ENCODE results near the gene NDUFS5. TPM values are rescaled to one million over a fixed set of nuclear protein-coding genes. Genes with fewer than 3 reads are reported as not detected.
"Not testable (repeated sequence)": the region's sequence is repeated elsewhere in the genome, so short reads cannot be mapped to it uniquely, and the experiment has no call there.

Gene NDUFS5
- total RNA-seq, 1 donor from 2014 or later: 519 TPM

- DNase-seq (ENCODE audit: low spot score): no peak
- intact Hi-C loops (cut with DNase I): no loop called here
These were observed 25.8 kb downstream of the NDUFS5 start for GRCh38 chr1:39051956-39052355.

GRCh38 chr1:39055213-39055710 lies 29.1 kb downstream of the NDUFS5 start:
- intact Hi-C loops (cut with DNase I); DNase-seq (ENCODE audit: low spot score): not testable (repeated sequence)

- DNase-seq (ENCODE audit: low spot score); intact Hi-C loops (cut with DNase I): not testable (repeated sequence)
These were observed 35.4 kb downstream of the NDUFS5 start for GRCh38 chr1:39061516-39061915.

- intact Hi-C loops (cut with DNase I): no loop called here
These were observed 35.8 kb downstream of the NDUFS5 start for GRCh38 chr1:39061951-39062350.

DNA sequence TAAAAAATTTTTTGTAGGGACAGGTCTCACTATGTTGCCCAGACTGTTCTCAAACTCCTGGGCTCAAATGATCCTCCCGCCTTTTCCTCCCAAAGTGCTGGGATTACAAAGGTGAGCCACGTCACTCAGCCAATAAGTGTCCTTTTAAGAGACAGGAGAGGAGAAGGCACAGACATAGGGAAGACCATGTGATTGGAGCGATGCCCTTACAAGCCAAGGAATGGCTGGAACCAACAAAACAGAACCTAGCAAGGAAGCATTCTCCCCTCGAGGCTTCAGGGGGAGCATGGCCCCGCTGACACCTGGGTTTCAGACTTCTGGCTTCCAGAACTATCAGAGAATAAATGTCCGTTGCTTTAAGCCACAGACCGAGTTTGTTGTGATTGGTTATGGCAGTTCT lies 37.0 kb downstream of the NDUFS5 start:
- intact Hi-C loops (cut with DNase I): no loop called here
- no peak for DNase-seq (ENCODE audit: low spot score)

More at GRCh38 chr1:39061951-39062350, 35.8 kb downstream of the NDUFS5 start:
- DNase-seq (ENCODE audit: low spot score): no peak

DNA sequence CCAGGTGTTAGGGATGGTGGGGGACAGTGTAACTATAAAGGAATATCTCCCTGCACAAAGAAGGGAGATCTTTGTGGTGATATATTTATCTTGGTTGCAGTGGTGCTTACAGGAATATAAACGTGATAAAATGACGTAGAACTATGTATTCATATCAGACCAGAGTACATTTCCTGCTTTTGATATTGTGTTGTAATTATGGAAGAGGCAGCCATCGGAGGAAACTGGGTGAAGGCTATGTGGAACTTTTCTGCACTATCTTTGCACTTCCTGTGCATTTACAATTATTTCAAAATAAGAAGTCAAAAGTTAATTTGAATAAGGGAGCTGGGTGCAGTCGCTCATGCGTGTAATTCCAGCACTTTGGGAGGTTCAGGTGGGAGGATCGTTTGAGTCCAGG lies 37.6 kb downstream of the NDUFS5 start:
- no peak for DNase-seq (ENCODE audit: low spot score)
- intact Hi-C loops (cut with DNase I): no loop called here

DNA sequence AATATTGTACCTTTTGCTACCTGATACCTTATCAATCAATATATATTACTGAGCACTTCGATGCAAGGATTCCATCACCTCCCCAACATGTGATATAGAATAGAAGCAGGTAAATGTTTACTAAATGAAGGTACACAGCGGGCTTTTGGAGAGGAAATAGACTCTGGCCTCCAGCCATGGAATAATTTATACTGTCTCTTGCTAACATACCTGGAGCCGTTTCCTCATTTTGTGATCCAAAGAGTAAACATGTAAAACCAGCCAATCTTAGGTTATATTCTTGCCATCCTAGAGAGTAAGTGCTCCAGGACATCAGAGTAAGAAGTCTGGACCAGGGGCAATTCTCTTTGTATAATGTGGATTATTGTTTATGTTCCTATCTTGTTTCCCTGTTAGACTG lies 39.4 kb downstream of the NDUFS5 start:
- DNase-seq (ENCODE audit: low spot score): no peak
- intact Hi-C loops (cut with DNase I): no loop called here

GRCh38 chr1:39068227-39068626 lies 42.1 kb downstream of the NDUFS5 start:
- intact Hi-C loops (cut with DNase I); DNase-seq (ENCODE audit: low spot score): not testable (repeated sequence)

GRCh38 chr1:39071557-39071956 lies 45.4 kb downstream of the NDUFS5 start:
- intact Hi-C loops (cut with DNase I); DNase-seq (ENCODE audit: low spot score): not testable (repeated sequence)

GRCh38 chr1:39076127-39076798 lies 50.1 kb downstream of the NDUFS5 start:
- no peak for DNase-seq (ENCODE audit: low spot score)
- intact Hi-C loops (cut with DNase I): no loop called here

GRCh38 chr1:39076799-39077148 lies 50.6 kb downstream of the NDUFS5 start:
- intact Hi-C loops (cut with DNase I): no loop called here
- DNase-seq (ENCODE audit: low spot score): no peak

DNA sequence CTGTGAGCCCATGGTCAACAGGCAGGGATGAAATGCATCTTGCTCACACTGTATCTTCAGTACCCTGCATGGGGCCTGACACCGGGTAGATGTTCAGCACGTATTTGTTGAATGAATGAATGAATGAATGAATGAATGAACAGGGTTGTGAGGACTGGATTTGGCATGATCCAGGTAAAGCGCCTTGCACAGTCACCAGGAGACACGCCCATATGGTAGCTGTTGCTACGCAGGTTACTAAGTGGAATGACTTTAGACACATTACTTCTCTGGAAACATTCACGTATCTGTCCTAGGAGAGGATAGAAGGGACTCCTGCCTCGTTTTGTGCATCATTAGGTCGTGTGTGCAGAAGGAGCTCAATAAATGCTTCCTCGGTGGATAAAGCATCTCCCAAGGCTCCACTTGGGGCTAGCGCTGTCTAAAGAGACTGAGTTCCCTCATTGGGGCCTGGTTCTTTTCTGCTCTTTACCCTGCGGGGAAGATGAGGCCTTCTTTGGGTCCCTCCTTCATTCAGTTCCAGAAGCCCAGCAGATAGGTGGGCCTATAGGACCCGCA lies 54.2 kb downstream of the NDUFS5 start:
- intact Hi-C loops (cut with DNase I): no loop called here
- DNase-seq (ENCODE audit: low spot score): no peak

GRCh38 chr1:39080831-39081270 lies 54.7 kb downstream of the NDUFS5 start:
- intact Hi-C loops (cut with DNase I): no loop called here
- no peak for DNase-seq (ENCODE audit: low spot score)

GRCh38 chr1:39081271-39082009 lies 55.3 kb downstream of the NDUFS5 start:
- intact Hi-C loops (cut with DNase I): no loop called here
- no peak for DNase-seq (ENCODE audit: low spot score)

- DNase-seq (ENCODE audit: low spot score): no peak
- intact Hi-C loops (cut with DNase I): no loop called here
These were observed 56.1 kb downstream of the NDUFS5 start for GRCh38 chr1:39082010-39082799.

DNA sequence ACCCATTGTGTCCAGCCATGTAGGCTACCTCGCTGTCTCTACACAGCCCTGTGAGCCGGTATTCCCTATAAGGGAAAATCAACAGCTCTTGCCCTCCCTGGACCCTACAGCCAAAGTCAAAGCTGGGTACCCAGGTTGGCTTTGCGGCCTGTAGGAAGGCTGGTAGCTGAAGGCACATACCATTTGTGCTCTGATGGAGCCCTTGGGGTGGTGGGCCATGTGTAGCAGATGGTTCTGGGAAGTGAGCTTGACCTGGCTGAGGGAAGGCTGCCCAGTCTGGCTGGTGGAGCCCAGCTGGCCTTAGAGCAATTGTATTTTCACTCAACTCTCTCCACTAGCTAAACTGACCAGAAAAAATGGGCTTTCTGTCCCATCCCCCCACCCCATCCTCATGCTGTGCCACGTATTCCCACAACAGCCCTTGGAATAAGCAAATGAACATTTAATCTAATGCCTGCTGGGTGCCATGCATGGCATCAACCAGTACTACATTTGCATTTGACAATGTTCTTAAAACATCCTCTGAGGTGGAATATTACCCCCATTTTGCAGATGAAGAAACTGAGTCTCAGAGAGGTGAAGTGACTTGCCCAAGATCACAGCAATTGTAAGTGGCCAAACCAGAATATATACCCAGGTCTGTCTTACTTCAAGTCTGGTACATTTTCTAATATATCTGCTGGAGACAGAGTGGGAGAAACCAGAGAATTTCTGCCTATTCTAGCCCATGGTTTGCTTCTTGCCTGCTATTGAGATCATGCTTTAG lies 56.8 kb downstream of the NDUFS5 start:
- no peak for DNase-seq (ENCODE audit: low spot score)
- intact Hi-C loops (cut with DNase I): no loop called here

DNA sequence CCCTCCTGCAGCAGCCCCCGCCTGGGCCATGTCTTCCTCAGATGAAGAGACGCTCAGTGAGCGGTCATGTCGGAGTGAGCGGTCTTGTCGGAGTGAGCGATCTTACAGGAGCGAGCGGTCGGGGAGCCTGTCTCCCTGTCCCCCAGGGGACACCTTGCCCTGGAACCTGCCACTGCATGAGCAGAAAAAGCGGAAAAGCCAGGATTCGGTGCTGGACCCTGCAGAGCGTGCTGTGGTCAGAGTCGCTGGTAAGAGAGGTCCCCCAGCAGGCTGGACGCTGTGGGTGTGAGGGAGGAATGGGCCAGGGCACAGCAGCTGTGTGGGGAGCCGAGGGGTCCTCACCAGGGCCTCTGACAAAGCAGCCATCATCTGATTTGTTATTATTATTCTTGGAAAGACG lies 58.0 kb downstream of the NDUFS5 start:
- DNase-seq (ENCODE audit: low spot score): no peak
- intact Hi-C loops (cut with DNase I): no loop called here
